ENCODE measurements around the gene DOCK10.

DNA sequence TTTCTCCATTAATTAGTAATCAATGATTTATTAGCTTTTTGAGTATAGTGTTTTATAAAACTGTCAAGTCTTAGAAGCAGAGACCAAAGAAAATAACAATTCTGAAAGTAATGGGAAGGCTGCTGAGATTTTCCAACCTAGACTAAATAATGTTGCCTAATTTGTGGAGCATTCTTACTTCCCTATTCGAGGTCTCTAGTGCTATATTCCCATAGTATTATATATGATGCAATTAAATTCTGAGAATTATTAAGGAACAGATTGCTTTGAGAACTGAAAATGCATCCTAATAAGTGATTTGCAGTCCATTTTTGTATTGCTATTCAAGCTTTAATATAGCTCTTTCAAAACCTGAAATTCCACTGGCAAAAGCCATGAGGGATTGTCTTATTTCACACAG lies 27.7 kb upstream of the DOCK10 start:
- TF ChIP-seq SETDB1 (IDR thresholded peaks at IDR 0.05; ENCODE audit: insufficient read length, low read length): no peak
- no peak for TF ChIP-seq CTCF (tag by site-specific recombination; IDR thresholded peaks at IDR 0.05)
